ENCODE measurements around the gene IL24.

Gene IL24

DNA sequence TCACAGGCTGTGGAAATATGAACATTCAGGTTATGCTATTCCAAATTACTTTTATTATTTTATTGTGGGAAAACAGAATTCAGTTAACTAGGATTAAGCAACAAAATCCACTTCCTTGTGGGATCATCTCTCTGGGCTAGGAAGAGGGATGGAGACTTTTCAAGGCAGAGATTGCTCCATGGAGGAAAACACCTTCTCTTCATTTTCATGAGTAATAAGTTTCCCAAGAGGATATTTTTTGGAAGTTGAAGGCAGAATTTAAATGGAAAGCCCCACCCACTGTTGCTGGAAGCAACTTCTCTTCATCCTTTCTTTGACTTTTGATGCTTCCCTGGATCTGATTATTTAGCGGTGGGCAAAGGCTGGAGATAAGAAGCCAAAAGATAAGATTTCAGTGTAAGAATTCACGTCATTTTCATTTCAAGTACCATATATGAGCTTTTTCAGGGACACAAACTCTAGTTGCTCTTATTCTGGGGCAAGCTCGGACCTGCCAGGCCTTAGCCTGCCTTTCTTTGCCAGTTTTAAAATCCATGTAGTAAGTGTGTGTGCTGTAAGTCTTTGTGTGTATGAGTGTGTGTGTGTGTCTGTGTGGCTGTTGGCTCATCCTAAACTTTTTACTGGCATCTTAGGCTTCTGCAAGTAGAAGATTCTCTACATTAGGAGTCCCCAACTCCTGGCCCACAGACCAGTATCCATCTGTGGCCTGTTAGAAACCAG, 11.7 kb upstream of the IL24 start:
- TF ChIP-seq NFIC (IDR thresholded peaks at IDR 0.05) (no peak), CEBPB (IDR thresholded peaks at IDR 0.05) (no peak)

DNA sequence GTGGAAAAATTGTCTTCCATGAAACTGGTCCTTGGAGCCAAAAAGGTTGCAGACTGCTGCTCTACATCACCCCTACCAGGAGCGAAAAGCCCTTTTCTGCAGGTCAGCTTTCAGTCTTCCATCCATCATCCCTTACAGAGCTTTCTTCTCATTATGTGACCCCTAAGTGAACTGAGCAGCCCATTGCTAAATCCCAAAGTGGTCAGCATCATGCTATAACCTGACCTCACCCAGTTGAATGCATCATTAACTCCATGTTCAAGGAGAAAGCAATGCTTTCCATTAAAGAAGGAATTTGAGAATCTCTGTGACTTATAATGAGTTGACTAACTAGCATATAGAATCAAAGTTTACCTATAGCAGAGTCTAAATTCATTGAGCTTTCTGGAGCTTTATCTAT, 10.4 kb upstream of the IL24 start:
- TF ChIP-seq RAD21 (IDR thresholded peaks at IDR 0.05; ENCODE audit: low read depth) = no peak
- no peak for TF ChIP-seq TAF1 (IDR thresholded peaks at IDR 0.05; ENCODE audit: low read depth)
- no peak for TF ChIP-seq TEAD4 (IDR thresholded peaks at IDR 0.05)
- TF ChIP-seq CEBPB (IDR thresholded peaks at IDR 0.05) = no peak
- TF ChIP-seq EP300 (IDR thresholded peaks at IDR 0.05; ENCODE audit: borderline replicate concordance) = no peak
- TF ChIP-seq, protein P1, sequence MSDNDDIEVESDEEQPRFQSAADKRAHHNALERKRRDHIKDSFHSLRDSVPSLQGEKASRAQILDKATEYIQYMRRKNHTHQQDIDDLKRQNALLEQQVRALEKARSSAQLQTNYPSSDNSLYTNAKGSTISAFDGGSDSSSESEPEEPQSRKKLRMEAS (IDR thresholded peaks at IDR 0.05) = no peak
- no peak for TF ChIP-seq ZBTB7A (IDR thresholded peaks at IDR 0.05; ENCODE audit: low read depth)
- TF ChIP-seq EGR1 (IDR thresholded peaks at IDR 0.05) = no peak
- no peak for TF ChIP-seq YY1 (IDR thresholded peaks at IDR 0.05; ENCODE audit: low read depth)
- no peak for TF ChIP-seq NFIC (IDR thresholded peaks at IDR 0.05)
- no peak for TF ChIP-seq TCF12 (IDR thresholded peaks at IDR 0.05; ENCODE audit: low read depth)
- TF ChIP-seq, protein P2, sequence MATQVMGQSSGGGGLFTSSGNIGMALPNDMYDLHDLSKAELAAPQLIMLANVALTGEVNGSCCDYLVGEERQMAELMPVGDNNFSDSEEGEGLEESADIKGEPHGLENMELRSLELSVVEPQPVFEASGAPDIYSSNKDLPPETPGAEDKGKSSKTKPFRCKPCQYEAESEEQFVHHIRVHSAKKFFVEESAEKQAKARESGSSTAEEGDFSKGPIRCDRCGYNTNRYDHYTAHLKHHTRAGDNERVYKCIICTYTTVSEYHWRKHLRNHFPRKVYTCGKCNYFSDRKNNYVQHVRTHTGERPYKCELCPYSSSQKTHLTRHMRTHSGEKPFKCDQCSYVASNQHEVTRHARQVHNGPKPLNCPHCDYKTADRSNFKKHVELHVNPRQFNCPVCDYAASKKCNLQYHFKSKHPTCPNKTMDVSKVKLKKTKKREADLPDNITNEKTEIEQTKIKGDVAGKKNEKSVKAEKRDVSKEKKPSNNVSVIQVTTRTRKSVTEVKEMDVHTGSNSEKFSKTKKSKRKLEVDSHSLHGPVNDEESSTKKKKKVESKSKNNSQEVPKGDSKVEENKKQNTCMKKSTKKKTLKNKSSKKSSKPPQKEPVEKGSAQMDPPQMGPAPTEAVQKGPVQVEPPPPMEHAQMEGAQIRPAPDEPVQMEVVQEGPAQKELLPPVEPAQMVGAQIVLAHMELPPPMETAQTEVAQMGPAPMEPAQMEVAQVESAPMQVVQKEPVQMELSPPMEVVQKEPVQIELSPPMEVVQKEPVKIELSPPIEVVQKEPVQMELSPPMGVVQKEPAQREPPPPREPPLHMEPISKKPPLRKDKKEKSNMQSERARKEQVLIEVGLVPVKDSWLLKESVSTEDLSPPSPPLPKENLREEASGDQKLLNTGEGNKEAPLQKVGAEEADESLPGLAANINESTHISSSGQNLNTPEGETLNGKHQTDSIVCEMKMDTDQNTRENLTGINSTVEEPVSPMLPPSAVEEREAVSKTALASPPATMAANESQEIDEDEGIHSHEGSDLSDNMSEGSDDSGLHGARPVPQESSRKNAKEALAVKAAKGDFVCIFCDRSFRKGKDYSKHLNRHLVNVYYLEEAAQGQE (IDR thresholded peaks at IDR 0.05; ENCODE audit: low read depth) = no peak
- no peak for TF ChIP-seq CREB1 (IDR thresholded peaks at IDR 0.05; ENCODE audit: low read depth)
- TF ChIP-seq FOXM1 (IDR thresholded peaks at IDR 0.05; ENCODE audit: borderline replicate concordance, low read depth) = no peak

DNA sequence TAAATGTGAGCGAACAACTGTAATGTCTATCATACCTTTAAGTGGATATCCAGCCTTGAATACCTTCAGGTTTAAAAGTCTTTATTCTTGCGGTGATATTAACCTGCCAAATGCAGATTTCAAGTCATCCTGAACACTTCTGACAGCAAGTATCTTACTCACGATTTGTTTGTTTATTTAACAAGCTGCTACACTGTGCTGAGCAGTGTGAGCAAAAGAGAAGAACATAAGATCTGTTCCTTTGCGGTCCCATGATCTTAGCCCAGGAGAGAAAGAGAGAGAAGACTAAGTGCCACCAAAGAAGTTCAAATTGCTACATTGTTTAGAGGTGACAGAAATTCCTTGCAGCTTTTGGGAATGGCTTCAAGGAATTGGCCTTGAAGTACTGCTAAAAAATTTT, 9.5 kb upstream of the IL24 start:
- TF ChIP-seq TAF1 (IDR thresholded peaks at IDR 0.05; ENCODE audit: low read depth) = no peak
- no peak for TF ChIP-seq TEAD4 (IDR thresholded peaks at IDR 0.05)
- TF ChIP-seq, protein P3, sequence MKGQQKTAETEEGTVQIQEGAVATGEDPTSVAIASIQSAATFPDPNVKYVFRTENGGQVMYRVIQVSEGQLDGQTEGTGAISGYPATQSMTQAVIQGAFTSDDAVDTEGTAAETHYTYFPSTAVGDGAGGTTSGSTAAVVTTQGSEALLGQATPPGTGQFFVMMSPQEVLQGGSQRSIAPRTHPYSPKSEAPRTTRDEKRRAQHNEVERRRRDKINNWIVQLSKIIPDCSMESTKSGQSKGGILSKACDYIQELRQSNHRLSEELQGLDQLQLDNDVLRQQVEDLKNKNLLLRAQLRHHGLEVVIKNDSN (IDR thresholded peaks at IDR 0.05) = no peak
- TF ChIP-seq CEBPB (IDR thresholded peaks at IDR 0.05) = no peak
- TF ChIP-seq, protein P2 (IDR thresholded peaks at IDR 0.05; ENCODE audit: low read depth) = no peak
- no peak for TF ChIP-seq TCF12 (IDR thresholded peaks at IDR 0.05; ENCODE audit: low read depth)
- no peak for TF ChIP-seq NFIC (IDR thresholded peaks at IDR 0.05)
- TF ChIP-seq YY1 (IDR thresholded peaks at IDR 0.05; ENCODE audit: low read depth) = no peak
- TF ChIP-seq EGR1 (IDR thresholded peaks at IDR 0.05) = no peak
- TF ChIP-seq RAD21 (IDR thresholded peaks at IDR 0.05; ENCODE audit: low read depth) = no peak
- TF ChIP-seq CREB1 (IDR thresholded peaks at IDR 0.05; ENCODE audit: low read depth) = no peak
- no peak for TF ChIP-seq EP300 (IDR thresholded peaks at IDR 0.05; ENCODE audit: borderline replicate concordance)
- TF ChIP-seq FOXM1 (IDR thresholded peaks at IDR 0.05; ENCODE audit: borderline replicate concordance, low read depth) = no peak
- no peak for TF ChIP-seq ZBTB7A (IDR thresholded peaks at IDR 0.05; ENCODE audit: low read depth)
- TF ChIP-seq, protein P1 (IDR thresholded peaks at IDR 0.05) = no peak

DNA sequence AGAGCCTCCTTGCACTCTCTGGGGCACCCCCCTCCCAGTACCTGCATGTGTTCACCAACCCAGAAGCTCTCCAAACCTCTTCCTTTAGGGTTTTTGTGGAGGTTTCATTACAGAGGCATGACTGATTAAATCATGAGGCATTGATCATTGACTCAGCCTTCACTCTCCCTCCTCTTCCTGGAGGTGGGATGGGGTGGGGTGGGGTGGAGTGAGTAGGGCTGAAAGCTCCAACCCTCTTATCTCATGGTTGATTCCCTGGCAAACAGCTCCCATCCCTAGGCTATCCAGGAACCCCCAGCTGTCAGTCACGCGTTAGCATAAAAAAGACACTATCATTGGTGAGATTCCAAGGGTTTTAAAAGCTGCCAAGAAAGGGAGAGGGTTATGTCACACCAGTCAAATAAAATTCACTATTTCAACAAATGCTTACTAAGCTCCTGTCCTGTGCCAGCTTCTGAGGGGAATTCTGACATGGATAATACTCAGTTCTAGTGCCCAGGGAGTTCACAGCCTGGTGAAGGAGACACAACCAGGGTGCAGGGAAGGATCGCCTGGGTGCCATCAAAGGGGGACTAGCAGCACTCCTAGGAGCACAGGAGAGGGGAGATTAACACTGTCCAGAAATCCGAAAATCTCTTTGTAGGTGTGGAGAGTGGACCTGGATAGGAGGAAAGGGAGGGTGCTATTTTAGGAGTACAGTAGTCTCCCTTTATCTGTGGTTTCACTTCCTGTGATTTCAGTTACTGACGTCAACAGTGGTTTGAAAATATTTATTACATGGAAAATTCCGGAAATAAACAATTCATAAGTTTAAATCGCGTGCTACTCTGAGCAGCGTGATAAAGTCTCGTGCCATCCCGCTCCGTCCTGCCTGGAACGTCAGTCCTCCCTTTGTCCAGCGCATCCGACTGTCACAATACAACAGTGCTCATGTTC, 6.8 kb upstream of the IL24 start:
- TF ChIP-seq EP300 (IDR thresholded peaks at IDR 0.05; ENCODE audit: borderline replicate concordance) = no peak
- TF ChIP-seq, protein P3 (IDR thresholded peaks at IDR 0.05) = no peak
- no peak for TF ChIP-seq CEBPB (IDR thresholded peaks at IDR 0.05)
- TF ChIP-seq YY1 (IDR thresholded peaks at IDR 0.05; ENCODE audit: low read depth) = no peak
- TF ChIP-seq, protein P1 (IDR thresholded peaks at IDR 0.05) = no peak
- no peak for TF ChIP-seq TEAD4 (IDR thresholded peaks at IDR 0.05)
- TF ChIP-seq TAF1 (IDR thresholded peaks at IDR 0.05; ENCODE audit: low read depth) = no peak

DNA sequence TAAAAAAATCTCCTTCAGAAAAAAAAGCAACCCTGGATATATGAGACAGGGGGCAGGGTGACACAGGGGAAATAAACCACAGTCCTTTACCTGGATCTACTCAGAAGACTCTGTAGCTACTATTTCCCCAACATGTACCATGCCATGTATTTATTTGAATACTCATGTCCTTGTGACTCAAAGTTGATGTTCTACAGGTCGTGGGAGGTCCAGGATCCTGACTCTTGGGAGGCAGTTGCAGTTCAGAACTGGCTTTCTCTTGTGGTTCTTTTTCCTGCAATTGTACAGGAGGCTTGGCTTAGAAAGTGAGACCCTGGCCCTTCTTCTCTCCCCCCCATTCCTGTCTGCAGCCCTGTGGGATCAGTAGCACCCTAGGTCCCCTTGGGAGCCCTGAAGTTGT, 5.8 kb upstream of the IL24 start:
- TF ChIP-seq TAF1 (IDR thresholded peaks at IDR 0.05; ENCODE audit: low read depth) (no peak), FOXM1 (IDR thresholded peaks at IDR 0.05; ENCODE audit: borderline replicate concordance, low read depth) (no peak)
- TF ChIP-seq, protein P2 (IDR thresholded peaks at IDR 0.05; ENCODE audit: low read depth) = no peak

All from Ishikawa (cell line).